ENCODE data around the gene HIC1. TPM values are rescaled to one million over a fixed set of nuclear protein-coding genes. Genes with fewer than 3 reads are reported as not detected.

HIC1 gene
- total RNA-seq, 4 donors from 2014 or later: 6.8 to 40.4 (median 12.8) TPM

GRCh38 chr17:2106308-2106955 is 51.5 kb downstream of the HIC1 start:
- no peaks in the 10 kb centered on the region for H3K27me3 ChIP-seq
- no peaks in the 10 kb centered on the region for H3K36me3 ChIP-seq
- H3K4me1 ChIP-seq: peaks cover 0 to 26% (median 0%) of the 10 kb centered on the region in 4 donors
- H3K27ac ChIP-seq: no peak overlapping the region
- no peak overlapping the region for H3K4me3 ChIP-seq
- H3K9me3 ChIP-seq: no peaks in the 10 kb centered on the region
- DNase-seq: no peak
- no peak for TF ChIP-seq CTCF (IDR thresholded peaks at IDR 0.05)
- TF ChIP-seq POLR2A (IDR thresholded peaks at IDR 0.05): no peak

GRCh38 chr17:2107050-2107449 is 52.1 kb downstream of the HIC1 start:
- TF ChIP-seq CTCF (IDR thresholded peaks at IDR 0.05): no peak
- TF ChIP-seq POLR2A (IDR thresholded peaks at IDR 0.05): no peak
- H3K4me1 ChIP-seq: peaks cover 0 to 19% (median 0%) of the 10 kb centered on the region in 4 donors

GRCh38 chr17:2107506-2107905 is 52.6 kb downstream of the HIC1 start:
- Histone ChIP-seq H3K4me1 (peaks cover 0 to 18% (median 0%) of the 10 kb centered on the region in 4 donors), H3K27ac (no peak overlapping the region)

More at GRCh38 chr17:2107050-2107449, 52.1 kb downstream of the HIC1 start:
- Histone ChIP-seq H3K9me3 (no peaks in the 10 kb centered on the region), H3K27me3 (no peaks in the 10 kb centered on the region), H3K27ac (peak overlapping the region in 1 of 4 donors; percentile 25), H3K4me3 (no peak overlapping the region), H3K36me3 (no peaks in the 10 kb centered on the region)
- DNase-seq: no peak

GRCh38 chr17:2108170-2108569 is 53.3 kb downstream of the HIC1 start:
- Histone ChIP-seq H3K27ac (no peak overlapping the region), H3K9me3 (no peaks in the 10 kb centered on the region), H3K36me3 (no peaks in the 10 kb centered on the region), H3K27me3 (no peaks in the 10 kb centered on the region), H3K4me1 (peaks cover 0 to 18% (median 0%) of the 10 kb centered on the region in 4 donors), H3K4me3 (no peak overlapping the region)
- no peak for DNase-seq
- TF ChIP-seq CTCF (IDR thresholded peaks at IDR 0.05) (no peak), POLR2A (IDR thresholded peaks at IDR 0.05) (no peak)

More at GRCh38 chr17:2107506-2107905, 52.6 kb downstream of the HIC1 start:
- Histone ChIP-seq H3K9me3 (no peaks in the 10 kb centered on the region), H3K4me3 (no peak overlapping the region), H3K27me3 (no peaks in the 10 kb centered on the region), H3K36me3 (no peaks in the 10 kb centered on the region)
- DNase-seq: no peak
- TF ChIP-seq CTCF (IDR thresholded peaks at IDR 0.05): no peak
- no peak for TF ChIP-seq POLR2A (IDR thresholded peaks at IDR 0.05)

- Histone ChIP-seq H3K9me3 (no peaks in the 10 kb centered on the region), H3K4me1 (peaks cover 0 to 18% (median 0%) of the 10 kb centered on the region in 4 donors), H3K27me3 (no peaks in the 10 kb centered on the region), H3K27ac (no peak overlapping the region), H3K36me3 (no peaks in the 10 kb centered on the region), H3K4me3 (no peak overlapping the region)
- TF ChIP-seq POLR2A (IDR thresholded peaks at IDR 0.05): no peak
- no peak for TF ChIP-seq CTCF (IDR thresholded peaks at IDR 0.05)
- no peak for DNase-seq
Observed at GRCh38 chr17:2110436-2110835, 55.5 kb downstream of the HIC1 start.

All from Peyer's patch (tissue), 4 donors.